OCI-LY7 (cell line): ENCODE measurements around the gene ANKFN1.

ENCODE experiments used
- EZH2phosphoT487 ChIP-seq: fragments of 200-600 bp; sonication (generic); IDR thresholded peaks from 2 replicates; pipeline ENCODE4 v1.6.1; 2018; ENCODE audit warnings: low read depth, borderline replicate concordance, mild to moderate bottlenecking, mixed run types, antibody characterized with exemption, low read length, moderate library complexity, mixed read lengths
- TF ChIP-seq, protein P1 (sequence below): fragments of 200-600 bp; sonication (generic); conservative IDR thresholded peaks from 2 replicates; pipeline ENCODE4 v1.5.1; 2014; ENCODE audit warnings: mild to moderate bottlenecking, antibody characterized with exemption, low read length, moderate library complexity, mixed read lengths

DNA sequence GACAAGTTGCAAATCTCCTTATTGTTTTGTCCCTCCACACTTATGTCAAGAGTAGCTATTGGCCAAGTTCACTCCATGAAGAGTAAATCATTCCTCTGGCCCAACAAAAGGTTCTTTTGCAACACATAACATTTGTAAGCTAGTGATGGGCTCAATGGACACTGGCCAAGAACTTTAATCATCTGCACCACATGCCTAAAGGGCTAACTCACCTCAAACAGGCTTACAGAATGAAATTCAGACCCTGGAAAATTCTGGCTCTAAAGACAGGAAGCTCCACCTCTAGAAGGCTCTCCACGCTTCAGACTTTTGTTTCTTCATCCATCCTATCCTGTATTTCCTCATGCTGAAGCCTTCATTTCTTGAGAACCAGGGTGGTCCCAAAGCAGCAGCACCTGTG lies 10.9 kb upstream of the ANKFN1 start:
- TF ChIP-seq, protein P1, sequence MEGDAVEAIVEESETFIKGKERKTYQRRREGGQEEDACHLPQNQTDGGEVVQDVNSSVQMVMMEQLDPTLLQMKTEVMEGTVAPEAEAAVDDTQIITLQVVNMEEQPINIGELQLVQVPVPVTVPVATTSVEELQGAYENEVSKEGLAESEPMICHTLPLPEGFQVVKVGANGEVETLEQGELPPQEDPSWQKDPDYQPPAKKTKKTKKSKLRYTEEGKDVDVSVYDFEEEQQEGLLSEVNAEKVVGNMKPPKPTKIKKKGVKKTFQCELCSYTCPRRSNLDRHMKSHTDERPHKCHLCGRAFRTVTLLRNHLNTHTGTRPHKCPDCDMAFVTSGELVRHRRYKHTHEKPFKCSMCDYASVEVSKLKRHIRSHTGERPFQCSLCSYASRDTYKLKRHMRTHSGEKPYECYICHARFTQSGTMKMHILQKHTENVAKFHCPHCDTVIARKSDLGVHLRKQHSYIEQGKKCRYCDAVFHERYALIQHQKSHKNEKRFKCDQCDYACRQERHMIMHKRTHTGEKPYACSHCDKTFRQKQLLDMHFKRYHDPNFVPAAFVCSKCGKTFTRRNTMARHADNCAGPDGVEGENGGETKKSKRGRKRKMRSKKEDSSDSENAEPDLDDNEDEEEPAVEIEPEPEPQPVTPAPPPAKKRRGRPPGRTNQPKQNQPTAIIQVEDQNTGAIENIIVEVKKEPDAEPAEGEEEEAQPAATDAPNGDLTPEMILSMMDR: no peak
- no peak for TF ChIP-seq EZH2phosphoT487
